Neuronal stem cell (in vitro differentiated cells): Measurements from ENCODE around the gene GP9.
A peak's percentile ranks its signal among the peaks of the same experiment; 100 is the strongest.

Source experiments
- DNase-seq: peaks from one replicate; pipeline ENCODE4 v3.0.0-alpha.2; 2013; ENCODE audit warnings: low spot score
- H2AFZ ChIP-seq: one replicate; pipeline ENCODE4 v1.6.1; 2013; ENCODE audit warnings: mild to moderate bottlenecking, low read length, inconsistent platforms
- H2AK5ac ChIP-seq: 2 replicates; pipeline ENCODE4 v1.6.1; 2013; ENCODE audit warnings: low read depth, mild to moderate bottlenecking, inconsistent platforms, low read length, moderate library complexity, mixed read lengths
- H2BK120ac ChIP-seq: 2 replicates; pipeline ENCODE4 v1.6.1; 2013; ENCODE audit warnings: low read depth, mild to moderate bottlenecking, inconsistent platforms, low read length, moderate library complexity, mixed read lengths
- H2BK12ac ChIP-seq: one replicate; pipeline ENCODE4 v1.6.1; 2013; ENCODE audit warnings: low read length, inconsistent platforms
- H2BK15ac ChIP-seq: 2 replicates; pipeline ENCODE4 v1.6.1; 2013; ENCODE audit warnings: mild to moderate bottlenecking, low read length, inconsistent platforms, mixed read lengths
- H2BK5ac ChIP-seq: one replicate; pipeline ENCODE4 v1.6.1; 2013; ENCODE audit warnings: inconsistent platforms, mild to moderate bottlenecking, low read length, moderate library complexity
- H3K14ac ChIP-seq: one replicate; pipeline ENCODE4 v1.6.1; 2013; ENCODE audit warnings: low read length, inconsistent platforms
- H3K18ac ChIP-seq: 2 replicates; pipeline ENCODE4 v1.6.1; 2013; ENCODE audit warnings: low read length, inconsistent platforms
- H3K23ac ChIP-seq: 2 replicates; pipeline ENCODE4 v1.6.1; 2013; ENCODE audit warnings: low read depth, mild to moderate bottlenecking, mixed read lengths, low read length, inconsistent platforms; ENCODE audit not compliant: poor library complexity
- H3K27ac ChIP-seq: replicated peaks from 3 replicates; pipeline ENCODE4 v1.5.1; 2013; ENCODE audit warnings: low read length, inconsistent platforms
- H3K27me3 ChIP-seq, 3 experiments: 2 replicates each; pipeline ENCODE4 v1.6.1; 2013; ENCODE audit warnings: low read length in 3 of 3, mild to moderate bottlenecking in 2 of 3, inconsistent platforms in 1 of 3, low read depth in 1 of 3, mixed read lengths in 1 of 3, moderate library complexity in 1 of 3; ENCODE audit not compliant: control insufficient read depth in 3 of 3, insufficient read depth in 3 of 3
- H3K36me3 ChIP-seq, 2 donors: replicated peaks in 1 of 2; 2 replicates each; pipeline ENCODE4 v1.6.1; 2013; ENCODE audit warnings: low read length in 2 of 2; ENCODE audit not compliant: control insufficient read depth in 2 of 2, insufficient read depth in 2 of 2
- H3K4ac ChIP-seq: 2 replicates; pipeline ENCODE4 v1.6.1; 2013; ENCODE audit warnings: inconsistent platforms, mild to moderate bottlenecking, low read length, moderate library complexity
- H3K4me1 ChIP-seq, 2 donors: 1 replicate in 1 of 2; 2 replicates in 1 of 2; pipeline ENCODE4 v1.6.1; 2013; ENCODE audit warnings: low read length in 2 of 2, low read depth in 1 of 2; ENCODE audit not compliant: control insufficient read depth in 2 of 2, insufficient read depth in 1 of 2
- H3K4me2 ChIP-seq: one replicate; pipeline ENCODE4 v1.6.1; 2013; ENCODE audit warnings: mild to moderate bottlenecking, low read length, inconsistent platforms; ENCODE audit not compliant: insufficient read depth, poor library complexity, severe bottlenecking
- H3K4me3 ChIP-seq, 2 donors: 2 replicates each; pipeline ENCODE4 v1.5.1; 2013; ENCODE audit warnings: low read length in 2 of 2, mild to moderate bottlenecking in 2 of 2, inconsistent platforms in 1 of 2, moderate library complexity in 1 of 2
- H3K79me1 ChIP-seq: one replicate; pipeline ENCODE4 v1.6.1; 2013; ENCODE audit warnings: low read depth, mild to moderate bottlenecking, inconsistent platforms, low read length, moderate library complexity
- H3K9ac ChIP-seq: one replicate; pipeline ENCODE4 v1.6.1; 2013; ENCODE audit warnings: mild to moderate bottlenecking, low read depth, low read length, inconsistent platforms; ENCODE audit not compliant: poor library complexity
- H3K9me3 ChIP-seq, 2 donors: replicated peaks in 1 of 2; 2 replicates each; pipeline versions ENCODE3 to v1.6.1; 2013; ENCODE audit warnings: low read length in 2 of 2, mild to moderate bottlenecking in 2 of 2, inconsistent platforms in 1 of 2, low read depth in 1 of 2, mixed read lengths in 1 of 2, moderate library complexity in 1 of 2; ENCODE audit not compliant: control insufficient read depth in 2 of 2, insufficient read depth in 1 of 2
- H4K8ac ChIP-seq: one replicate; pipeline ENCODE4 v1.6.1; 2013; ENCODE audit warnings: low read depth, mild to moderate bottlenecking, inconsistent platforms, low read length, moderate library complexity
- H4K91ac ChIP-seq: one replicate; pipeline ENCODE4 v1.6.1; 2013; ENCODE audit warnings: low read length, low read depth, mild to moderate bottlenecking, inconsistent platforms; ENCODE audit not compliant: poor library complexity
- WGBS, 2 donors: extraction: QIAGEN DNeasy Blood & Tissue Kit; methylation state at CpG; one replicate each; pipeline ENCODE4 v1.1.7; 2013; ENCODE audit warnings: missing lambda C conversion rate in 2 of 2, mixed read lengths in 1 of 2; ENCODE audit not compliant: insufficient read length in 2 of 2, insufficient replicate concordance in 1 of 2; ENCODE audit errors: extremely low coverage in 2 of 2; 5-methylcytosine and 5-hydroxymethylcytosine counted together

GP9 gene

DNA sequence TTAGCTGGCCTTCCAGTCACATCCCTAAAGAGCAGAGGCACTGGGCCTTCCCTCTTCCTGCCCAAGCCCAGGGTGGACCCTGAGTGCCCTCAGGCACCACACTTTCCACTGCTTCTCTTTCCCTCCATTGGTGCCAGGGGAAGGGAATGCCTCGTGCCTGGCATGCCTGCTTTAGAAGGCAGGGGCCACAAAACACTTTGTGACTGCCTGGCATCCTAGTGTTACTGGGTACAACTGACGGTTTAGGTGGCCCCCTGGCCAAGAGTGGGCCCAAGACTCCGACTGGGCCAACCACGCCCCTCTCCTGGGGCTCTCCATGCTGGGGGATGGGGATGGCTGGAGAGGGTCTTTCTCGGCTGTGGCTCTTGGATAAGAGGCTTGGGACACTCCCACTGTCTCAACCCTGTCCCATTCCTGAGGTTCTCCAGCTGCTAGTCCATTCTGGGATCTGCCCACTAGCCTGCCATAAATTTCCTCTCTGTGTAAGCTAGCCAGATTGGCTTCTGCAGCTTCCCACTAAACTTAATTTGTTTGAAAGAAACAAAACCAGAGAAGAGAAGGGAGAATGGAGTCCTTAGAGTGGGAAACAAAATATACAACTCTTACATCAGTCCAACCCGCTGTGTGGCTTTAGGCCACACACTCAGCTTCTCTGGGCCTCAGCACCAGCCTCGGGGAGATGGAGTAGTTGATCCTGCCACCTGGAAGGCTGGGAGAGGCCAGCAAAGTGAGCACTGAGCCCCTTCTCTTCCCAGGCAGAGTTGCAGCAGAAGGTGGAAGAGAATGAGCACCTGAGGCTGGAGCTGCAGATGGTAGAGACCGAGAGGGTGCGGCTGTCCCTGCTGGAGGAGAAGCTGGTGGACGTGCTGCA, 24.1 kb upstream of the GP9 start:
- WGBS, 2 donors, result no CpG with 5 or more reads among the region's 10 CpGs

DNA sequence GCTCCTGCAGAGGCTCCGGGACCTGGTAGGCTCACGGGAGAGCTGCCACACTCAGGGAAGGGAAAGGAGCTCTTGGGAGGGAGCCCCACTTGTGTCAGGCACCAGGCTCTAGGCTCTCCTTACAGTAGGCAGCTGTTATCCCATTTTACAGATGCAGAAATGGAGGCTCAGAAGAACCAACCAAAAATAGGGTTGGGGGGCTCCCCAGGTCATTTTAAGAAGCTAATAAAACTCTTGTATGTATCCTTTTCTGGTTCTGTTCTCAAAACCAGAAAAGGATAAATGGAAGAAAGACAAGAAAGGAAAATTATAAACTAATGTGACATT, 23.5 kb upstream of the GP9 start:
- peak overlapping the region; percentile 34 for H3K18ac ChIP-seq
- no peak overlapping the region for H4K91ac ChIP-seq
- no peak overlapping the region for H4K8ac ChIP-seq
- H3K9me3 ChIP-seq, result peaks cover 2 to 8% of the 10 kb centered on the region in 2 donors
- H2BK12ac ChIP-seq, result no peak overlapping the region
- peak overlapping the region; percentile 72 for H3K14ac ChIP-seq
- no peaks in the 10 kb centered on the region for H3K4me1 ChIP-seq
- no peak overlapping the region for H3K4me3 ChIP-seq
- H2AK5ac ChIP-seq, result no peak overlapping the region
- no peak overlapping the region for H2BK15ac ChIP-seq
- H2AFZ ChIP-seq, result no peak overlapping the region
- whole genome bisulfite sequencing, 2 donors, result no CpG with 5 or more reads among the region's 2 CpGs
- no peak overlapping the region for H3K4me2 ChIP-seq
- H2BK120ac ChIP-seq, result no peak overlapping the region
- peaks cover 2% of the 10 kb centered on the region for H3K79me1 ChIP-seq
- DNase-seq, result no peak
- peak overlapping the region; percentile 39 for H3K23ac ChIP-seq
- no peak overlapping the region for H3K9ac ChIP-seq
- H2BK5ac ChIP-seq, result no peak overlapping the region
- H3K4ac ChIP-seq, result no peak overlapping the region
- H3K36me3 ChIP-seq, result peaks cover 0 to 84% of the 10 kb centered on the region in 2 donors
- H3K27ac ChIP-seq, result no peak overlapping the region
- H3K27me3 ChIP-seq, result no peaks in the 10 kb centered on the region

More for the DNA sequence above, 24.1 kb upstream of the GP9 start:
- Histone ChIP-seq H3K4me1 (no peaks in the 10 kb centered on the region), H3K4ac (no peak overlapping the region), H3K14ac (peak overlapping the region; percentile 72), H3K4me2 (no peak overlapping the region), H3K4me3 (no peak overlapping the region), H3K9ac (no peak overlapping the region), H2BK5ac (no peak overlapping the region), H3K79me1 (peaks cover 2% of the 10 kb centered on the region), H4K91ac (no peak overlapping the region), H2BK12ac (no peak overlapping the region), H3K36me3 (peaks cover 0 to 90% of the 10 kb centered on the region in 2 donors), H2BK120ac (no peak overlapping the region), H2AK5ac (peak overlapping the region; percentile 58), H2BK15ac (no peak overlapping the region), H3K27me3 (no peaks in the 10 kb centered on the region), H4K8ac (no peak overlapping the region), H3K23ac (peak overlapping the region; percentile 39), H3K9me3 (peaks cover 2 to 4% of the 10 kb centered on the region in 2 donors), H3K27ac (no peak overlapping the region), H2AFZ (no peak overlapping the region), H3K18ac (peak overlapping the region; percentile 34)
- DNase-seq, result no peak

DNA sequence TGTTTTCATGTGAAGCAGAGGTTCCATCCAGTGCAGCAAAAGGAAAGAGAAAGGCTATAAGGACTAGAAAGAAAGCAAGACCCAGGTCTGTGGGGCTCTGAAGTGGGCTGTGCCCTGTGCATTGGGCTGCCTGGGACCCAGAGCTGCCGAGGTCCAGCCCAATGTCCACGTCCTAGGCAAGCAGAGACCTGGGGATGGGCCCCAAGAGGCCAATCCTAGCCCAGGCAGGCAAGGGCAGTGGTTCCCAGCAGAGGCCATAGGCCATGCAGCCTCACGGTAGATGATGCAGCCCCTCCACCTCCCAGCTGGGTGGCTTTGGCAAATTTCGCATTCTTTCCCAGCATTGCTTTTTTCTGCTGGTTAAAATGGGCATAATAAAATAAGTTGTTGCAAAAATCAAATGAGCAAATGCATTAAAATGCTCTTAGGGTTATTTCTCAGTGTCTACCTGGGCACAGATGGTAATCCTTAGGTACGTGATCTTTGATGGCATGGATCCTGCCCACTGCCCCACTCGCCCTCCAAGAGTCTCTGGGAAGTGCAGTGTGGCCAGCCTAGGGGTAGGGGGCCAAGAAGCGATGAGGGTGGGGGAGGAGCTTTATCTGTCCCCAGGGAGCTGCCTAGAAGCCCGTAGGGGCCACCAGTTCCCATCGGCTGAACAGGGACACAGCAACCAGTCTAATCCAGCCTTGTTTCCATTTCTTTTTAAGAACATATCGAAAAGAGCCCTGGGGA, 22.3 kb upstream of the GP9 start:
- Histone ChIP-seq H3K4ac (no peak overlapping the region), H3K4me2 (no peak overlapping the region), H3K4me3 (no peak overlapping the region), H4K8ac (no peak overlapping the region), H3K23ac (peak overlapping the region; percentile 67), H3K4me1 (no peaks in the 10 kb centered on the region), H2BK120ac (no peak overlapping the region), H4K91ac (no peak overlapping the region), H3K18ac (peak overlapping the region; percentile 58), H3K27ac (no peak overlapping the region), H2BK12ac (peak overlapping the region; percentile 53), H3K9ac (no peak overlapping the region), H3K14ac (no peak overlapping the region), H3K9me3 (peaks cover 2 to 14% of the 10 kb centered on the region in 2 donors), H3K79me1 (no peaks in the 10 kb centered on the region), H3K27me3 (no peaks in the 10 kb centered on the region), H2BK5ac (no peak overlapping the region), H2BK15ac (no peak overlapping the region), H3K36me3 (peaks cover 0 to 74% of the 10 kb centered on the region in 2 donors), H2AFZ (no peak overlapping the region), H2AK5ac (no peak overlapping the region)
- no peak for DNase-seq
- WGBS, 2 donors, result no CpG with 5 or more reads among the region's 10 CpGs
